GM20000 (cell line): Measurements from ENCODE around the gene INPP5A.

Source experiments
- DNase-seq: peaks from one replicate; pipeline ENCODE4 v3.0.0; 2012; ENCODE audit warnings: low spot score
- CTCF ChIP-seq: IDR thresholded peaks from 2 replicates; pipeline ENCODE4 v1.5.1; 2012; ENCODE audit warnings: mild to moderate bottlenecking, control low read depth; ENCODE audit errors: extremely low read depth, missing control alignments

The INPP5A gene

GRCh38 chr10:132493756-132494290 is 43.8 kb upstream of the INPP5A start:
- DNase-seq: no peak
- no peak for TF ChIP-seq CTCF

- no peak for TF ChIP-seq CTCF
- no peak for DNase-seq
These were observed 42.5 kb upstream of the INPP5A start for GRCh38 chr10:132494866-132495630.

- TF ChIP-seq CTCF: no peak
- no peak for DNase-seq
These were observed 41.1 kb upstream of the INPP5A start for GRCh38 chr10:132496360-132497062.

DNA sequence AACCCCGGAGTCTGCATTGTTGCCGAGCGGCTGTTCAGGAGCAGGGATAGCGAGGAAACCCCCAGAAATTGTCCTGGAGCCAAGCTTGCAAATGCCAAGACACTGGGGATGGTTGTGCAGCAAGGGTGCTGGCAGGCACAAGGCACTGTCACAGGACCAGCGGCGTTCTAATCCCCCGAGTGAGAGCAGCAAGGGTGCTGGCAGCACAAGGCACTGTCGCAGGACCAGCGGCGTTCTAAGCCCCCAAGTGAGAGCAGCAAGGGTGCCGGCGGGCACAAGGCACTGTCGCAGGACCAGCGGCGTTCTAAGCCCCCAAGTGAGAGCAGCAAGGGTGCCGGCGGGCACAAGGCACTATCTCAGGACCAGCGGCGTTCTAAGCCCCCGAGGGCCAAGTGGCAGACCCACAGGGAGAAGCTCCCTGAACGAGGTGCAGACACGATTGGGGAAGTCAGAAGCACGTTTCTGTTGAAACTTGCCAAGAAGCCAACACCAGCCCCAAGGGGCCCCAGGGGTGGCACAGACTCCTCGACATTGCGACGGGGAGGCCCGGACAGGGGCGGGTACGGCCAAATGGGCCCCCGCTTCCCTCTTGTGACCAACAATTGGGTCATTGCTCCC is 40.4 kb upstream of the INPP5A start:
- no peak for TF ChIP-seq CTCF
- DNase-seq: no peak

- DNase-seq: no peak
- TF ChIP-seq CTCF: no peak
These were observed 39.6 kb upstream of the INPP5A start for GRCh38 chr10:132497861-132498561.

GRCh38 chr10:132498562-132499366 is 38.8 kb upstream of the INPP5A start:
- no peak for TF ChIP-seq CTCF

More at GRCh38 chr10:132498562-132499366, 38.8 kb upstream of the INPP5A start:
- no peak for DNase-seq
